Gastrocnemius medialis (tissue), 4 donors: Measurements from ENCODE around the gene WDR45B.

Experiments used
- POLR2A ChIP-seq, 2 donors: fragments of 450-650 bp; IDR thresholded peaks; one replicate each; pipeline ENCODE4 v1.6.1; 2017; ENCODE audit warnings: antibody characterized with exemption in 2 of 2, mild to moderate bottlenecking in 2 of 2, moderate library complexity in 2 of 2
- TF ChIP-seq, protein P1 (sequence below), 5 experiments: fragments of 450-650 bp in 3 of 5; fragments of 200-600 bp in 2 of 5; sonication (generic) in 2 of 5; IDR thresholded peaks in 4 of 5; conservative IDR thresholded peaks in 1 of 5; 1 replicate in 4 of 5; 2 replicates in 1 of 5; pipeline ENCODE4 v1.5.1; 2016 to 2019; ENCODE audit warnings: antibody characterized with exemption in 5 of 5, mild to moderate bottlenecking in 3 of 5, moderate library complexity in 3 of 5

DNA sequence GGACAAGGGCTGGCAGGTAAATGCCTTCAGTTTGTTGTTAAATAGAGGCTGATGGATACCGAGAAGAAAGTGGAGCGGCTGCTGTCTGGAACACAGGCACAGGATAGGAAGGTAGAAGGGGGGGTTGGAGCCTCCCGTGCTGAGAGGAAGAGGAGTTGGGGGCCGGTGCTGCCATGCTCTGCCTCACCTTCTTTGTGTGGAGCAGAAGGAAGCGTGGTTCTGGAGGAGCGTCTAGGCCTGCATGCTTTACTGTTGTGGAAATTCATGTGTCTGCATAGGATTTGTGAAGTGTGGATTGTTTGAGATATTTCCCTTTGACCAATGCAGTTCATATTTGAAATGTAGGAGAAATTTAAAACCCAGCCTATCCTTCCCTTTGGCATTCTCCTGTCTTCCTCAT, 76.4 kb downstream of the WDR45B start:
- TF ChIP-seq POLR2A (IDR thresholded peaks at IDR 0.05), result no peak
- TF ChIP-seq, protein P1, sequence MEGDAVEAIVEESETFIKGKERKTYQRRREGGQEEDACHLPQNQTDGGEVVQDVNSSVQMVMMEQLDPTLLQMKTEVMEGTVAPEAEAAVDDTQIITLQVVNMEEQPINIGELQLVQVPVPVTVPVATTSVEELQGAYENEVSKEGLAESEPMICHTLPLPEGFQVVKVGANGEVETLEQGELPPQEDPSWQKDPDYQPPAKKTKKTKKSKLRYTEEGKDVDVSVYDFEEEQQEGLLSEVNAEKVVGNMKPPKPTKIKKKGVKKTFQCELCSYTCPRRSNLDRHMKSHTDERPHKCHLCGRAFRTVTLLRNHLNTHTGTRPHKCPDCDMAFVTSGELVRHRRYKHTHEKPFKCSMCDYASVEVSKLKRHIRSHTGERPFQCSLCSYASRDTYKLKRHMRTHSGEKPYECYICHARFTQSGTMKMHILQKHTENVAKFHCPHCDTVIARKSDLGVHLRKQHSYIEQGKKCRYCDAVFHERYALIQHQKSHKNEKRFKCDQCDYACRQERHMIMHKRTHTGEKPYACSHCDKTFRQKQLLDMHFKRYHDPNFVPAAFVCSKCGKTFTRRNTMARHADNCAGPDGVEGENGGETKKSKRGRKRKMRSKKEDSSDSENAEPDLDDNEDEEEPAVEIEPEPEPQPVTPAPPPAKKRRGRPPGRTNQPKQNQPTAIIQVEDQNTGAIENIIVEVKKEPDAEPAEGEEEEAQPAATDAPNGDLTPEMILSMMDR (IDR thresholded peaks at IDR 0.05 in 4 of 5, conservative IDR thresholded peaks at IDR 0.05 in 1 of 5), result no peak
